HG02885 (cell line): ENCODE data around the gene DAO.

ENCODE experiments used
- ATAC-seq: cut with Tn5 transposase; IDR thresholded peaks from one replicate; pipeline ENCODE4 v1.9.1; 2021; ENCODE audit warnings: mild to moderate bottlenecking; ENCODE audit not compliant: unreplicated experiment, poor library complexity

Gene DAO

GRCh38 chr12:108914121-108914531, 34.2 kb downstream of the DAO start:
- no peak for ATAC-seq

- ATAC-seq: no peak
These were observed 35.8 kb downstream of the DAO start for GRCh38 chr12:108915632-108916133.

GRCh38 chr12:108916336-108916735, 36.4 kb downstream of the DAO start:
- ATAC-seq: no peak

- no peak for ATAC-seq
These were observed 38.3 kb downstream of the DAO start for GRCh38 chr12:108918206-108918605.

DNA sequence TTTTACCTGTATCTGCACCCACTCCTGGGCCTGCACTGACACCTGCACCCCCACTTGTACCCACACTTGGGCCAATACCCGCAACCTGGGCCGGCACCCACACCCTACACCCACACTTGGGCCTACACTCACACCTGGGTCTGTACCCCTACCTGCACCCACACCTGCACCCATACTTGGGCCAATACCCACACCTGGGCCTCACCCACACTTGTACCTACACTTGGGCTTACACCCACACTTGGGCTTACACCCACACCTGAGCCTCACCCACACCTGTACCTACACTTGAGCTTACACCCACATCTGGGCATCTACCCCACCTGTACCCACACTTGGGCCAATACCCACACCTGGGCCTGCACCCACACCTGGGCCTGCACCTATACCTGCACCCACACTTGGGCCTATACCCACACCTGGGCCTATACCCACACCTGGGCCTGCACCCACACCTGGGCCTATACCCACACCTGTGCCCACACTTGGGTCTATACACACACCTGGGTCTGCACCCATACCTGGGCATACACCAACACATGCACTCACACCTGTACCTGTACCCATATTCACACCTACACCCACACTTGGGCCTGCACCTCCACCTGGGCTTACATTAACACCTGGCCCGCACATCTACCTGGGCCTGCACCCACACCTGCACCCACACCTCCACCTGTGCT, 39.2 kb downstream of the DAO start:
- ATAC-seq: no peak

GRCh38 chr12:108921946-108922345, 42.1 kb downstream of the DAO start:
- no peak for ATAC-seq

DNA sequence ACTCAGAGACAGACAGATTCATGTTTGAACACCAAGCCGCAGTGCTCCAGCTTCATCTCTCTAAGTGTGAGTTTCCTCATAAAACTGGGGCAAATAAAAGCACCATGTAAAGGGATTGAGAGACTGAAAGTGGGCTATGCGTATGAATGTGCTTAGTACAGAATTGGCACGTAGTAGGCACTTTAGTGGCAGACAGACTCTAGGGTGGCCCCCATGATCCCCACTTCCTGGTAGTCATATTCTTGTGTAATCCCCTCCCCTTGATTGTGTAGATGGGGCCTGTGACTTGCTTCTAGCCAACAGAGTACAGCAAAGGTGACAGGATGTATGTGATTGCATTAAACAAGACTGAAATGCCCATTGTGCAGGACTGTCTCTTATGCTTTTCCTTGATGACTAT, 43.0 kb downstream of the DAO start:
- ATAC-seq: no peak

DNA sequence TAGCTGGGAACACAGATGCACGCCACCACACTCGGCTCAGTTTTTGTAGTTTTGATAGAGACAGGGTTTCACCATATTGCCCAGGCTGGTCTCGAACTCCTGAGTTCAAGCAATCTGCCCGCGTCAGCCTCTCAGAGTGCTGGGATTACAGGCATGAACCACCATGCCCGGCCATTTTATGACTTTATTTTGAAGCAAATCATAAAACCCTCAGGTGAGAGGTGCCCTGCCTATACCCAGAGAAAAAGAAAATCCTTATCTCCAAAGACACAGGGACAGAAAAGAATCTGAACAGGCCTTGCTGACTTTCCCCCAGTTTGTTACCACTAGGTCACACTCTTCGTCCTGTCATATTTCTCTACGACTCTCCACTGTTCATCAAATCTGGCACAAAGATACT, 48.8 kb downstream of the DAO start:
- ATAC-seq: no peak

GRCh38 chr12:108930155-108930554, 50.3 kb downstream of the DAO start:
- no peak for ATAC-seq

DNA sequence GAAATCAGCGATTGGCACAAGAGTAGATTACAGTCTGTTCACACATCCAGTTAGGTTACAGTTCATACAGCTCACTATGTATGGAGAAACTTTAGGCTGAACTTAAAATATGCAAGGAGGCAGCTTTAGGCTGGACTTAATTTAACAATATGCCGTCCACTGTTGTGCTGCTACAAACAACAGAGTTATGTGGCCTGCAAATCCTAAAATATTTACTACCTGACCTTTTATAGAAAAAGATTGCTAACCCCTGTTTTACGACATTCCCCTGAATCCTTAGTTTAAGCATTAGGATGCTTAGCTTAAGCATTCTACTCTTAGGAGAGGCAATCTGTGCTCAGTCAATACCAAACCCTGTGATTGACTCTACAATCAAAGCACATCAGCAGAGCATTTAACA, 50.9 kb downstream of the DAO start:
- no peak for ATAC-seq

GRCh38 chr12:108933949-108934348, 54.1 kb downstream of the DAO start:
- no peak for ATAC-seq

- no peak for ATAC-seq
These were observed 55.4 kb downstream of the DAO start for GRCh38 chr12:108935159-108935763.

GRCh38 chr12:108938247-108938924, 58.5 kb downstream of the DAO start:
- no peak for ATAC-seq

- no peak for ATAC-seq
These were observed 59.7 kb downstream of the DAO start for GRCh38 chr12:108939594-108939993.

- ATAC-seq: no peak
These were observed 60.2 kb downstream of the DAO start for GRCh38 chr12:108940138-108940537.

DNA sequence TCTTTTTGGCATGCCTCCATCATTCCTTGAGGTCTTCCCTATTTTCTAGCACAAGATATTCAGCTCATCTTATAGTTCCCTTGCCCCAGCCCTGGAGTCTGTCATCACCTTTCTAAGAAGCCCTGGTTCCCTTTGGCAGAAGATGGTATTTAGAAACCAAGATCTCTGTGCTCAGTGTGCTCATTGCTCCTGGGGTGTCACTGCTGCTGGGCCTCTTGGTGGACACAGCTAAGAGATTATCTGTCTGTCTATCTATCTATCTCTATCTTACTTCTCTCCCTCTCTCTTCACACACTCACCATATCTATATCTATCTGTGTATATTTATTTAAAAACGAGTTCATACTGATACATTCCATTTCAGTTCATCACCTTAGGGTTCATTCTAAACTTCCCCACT, 67.2 kb downstream of the DAO start:
- ATAC-seq: no peak

GRCh38 chr12:108948367-108948766, 68.5 kb downstream of the DAO start:
- ATAC-seq: no peak

DNA sequence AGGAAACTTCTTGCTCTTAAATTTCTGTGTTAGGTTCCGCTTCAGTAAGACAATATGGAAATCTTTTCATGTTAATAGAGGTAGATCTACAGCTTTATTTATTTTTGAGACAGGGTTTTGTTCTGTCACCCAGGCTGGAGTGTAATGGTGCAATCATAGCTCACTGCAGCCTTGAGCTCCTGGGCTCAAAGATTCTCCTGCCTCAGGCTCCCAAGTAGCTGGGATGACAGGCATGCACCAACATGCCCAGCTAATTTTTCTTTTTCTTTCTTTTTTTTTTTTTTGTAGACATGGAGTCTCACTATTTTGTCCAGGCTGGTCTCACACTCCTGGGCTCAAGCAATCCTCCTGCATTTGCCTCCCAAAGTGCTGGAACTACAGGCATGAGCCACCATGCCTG, 70.1 kb downstream of the DAO start:
- no peak for ATAC-seq
